HCT116 (cell line): ENCODE data around the gene SFPQ. TPM values are rescaled to one million over a fixed set of nuclear protein-coding genes. Genes with fewer than 3 reads are reported as not detected.

Experiments
- ATAC-seq: fragments of 200-7000 bp; cut with Tn5 transposase; 2 replicates; pipeline ENCODE4 v1.9.1; 2020; ENCODE audit warnings: mild to moderate bottlenecking, moderate library complexity
- BruUV-seq: library from RNA; stranded (reverse); fragments of 400-500 nt; replicated peaks from 2 replicates; lab custom pipeline; 2021; lab: Mats Ljungman, UMichigan
- CTCF ChIA-PET: fragments of 300-600 bp; sonication (Branson Sonifier 250); formaldehyde crosslinking; loops from one replicate; lab custom pipeline; 2021; ENCODE audit warnings: antibody characterized with exemption; lab: Charles Lee
- POLR2A ChIA-PET: fragments of 300-600, 350-600 bp; sonication (Branson Sonifier 250); formaldehyde crosslinking; loops from one replicate; lab custom pipeline; 2021; ENCODE audit warnings: antibody characterized with exemption; lab: Charles Lee
- RAD21 ChIA-PET, 2 experiments: fragments of 300-600 bp; sonication (Branson Sonifier 250); formaldehyde crosslinking; loops; one replicate each; lab custom pipeline; 2023; ENCODE audit warnings: low total read pairs in 2 of 2; ENCODE audit not compliant: uncharacterized antibody in 2 of 2, unreplicated experiment in 2 of 2, low non-redundant PET in 1 of 2; lab: Charles Lee
- DNase-seq: peaks from one replicate; pipeline ENCODE4 v3.0.0-alpha.2; 2010; ENCODE audit warnings: low read depth, low spot score
- H2AFZ ChIP-seq: fragments of 200-600 bp; shearing (Covaris generic), sonication (generic); 2 replicates; pipeline ENCODE4 v1.6.1; 2017; ENCODE audit warnings: low read depth, mixed run types, mixed read lengths, antibody characterized with exemption, low read length; ENCODE audit not compliant: poor library complexity, severe bottlenecking
- H3K27ac ChIP-seq: 2 replicates; pipeline ENCODE4 v1.5.1; 2012; ENCODE audit warnings: low read depth, low read length
- H3K27me3 ChIP-seq: fragments of 200-600 bp; sonication (generic); 2 replicates; pipeline ENCODE4 v1.6.1; 2016; ENCODE audit warnings: mixed run types, low read length, mixed read lengths; ENCODE audit not compliant: insufficient read depth
- H3K36me3 ChIP-seq, 2 experiments: fragments of 200-500 bp in 1 of 2; fragments of 200-600 bp in 1 of 2; sonication (Bioruptor generic) in 1 of 2; sonication (generic) in 1 of 2; 2 replicates each; pipeline versions ENCODE4 v1.5.1 to v1.6.1; 2014 to 2016; ENCODE audit warnings: low read length in 2 of 2, inconsistent platforms in 1 of 2, mixed read lengths in 1 of 2, mixed run types in 1 of 2; ENCODE audit not compliant: insufficient read depth in 2 of 2, control insufficient read depth in 1 of 2
- H3K4me1 ChIP-seq, 2 experiments: fragments of 200-600 bp in 1 of 2; sonication (generic) in 1 of 2; 2 replicates each; pipeline versions ENCODE4 v1.5.1 to v1.6.1; 2012 to 2017; ENCODE audit warnings: low read length in 2 of 2, inconsistent platforms in 1 of 2, mild to moderate bottlenecking in 1 of 2, mixed read lengths in 1 of 2, mixed run types in 1 of 2, moderate library complexity in 1 of 2; ENCODE audit not compliant: insufficient read depth in 2 of 2, control insufficient read depth in 1 of 2
- H3K4me2 ChIP-seq: fragments of 200-600 bp; sonication (generic); 2 replicates; pipeline ENCODE4 v1.6.1; 2017; ENCODE audit warnings: mixed run types, low read length, mixed read lengths
- H3K4me3 ChIP-seq, 2 experiments: fragments of 200-600 bp in 1 of 2; sonication (generic) in 1 of 2; replicated peaks in 1 of 2; 2 replicates each; pipeline ENCODE4 v1.5.1; 2011 to 2016; ENCODE audit warnings: low read length in 2 of 2, control low read depth in 1 of 2, low read depth in 1 of 2, mild to moderate bottlenecking in 1 of 2, mixed read lengths in 1 of 2, mixed run types in 1 of 2
- H3K79me2 ChIP-seq: fragments of 200-600 bp; sonication (generic); 2 replicates; pipeline ENCODE4 v1.6.1; 2017; ENCODE audit warnings: mild to moderate bottlenecking, mixed run types, low read length, moderate library complexity, mixed read lengths; ENCODE audit not compliant: insufficient read depth
- H3K9ac ChIP-seq: fragments of 200-600 bp; sonication (generic); 2 replicates; pipeline ENCODE4 v1.6.1; 2016; ENCODE audit warnings: low read length, mixed read lengths
- H3K9me2 ChIP-seq: fragments of 200-600 bp; sonication (generic), shearing (Covaris generic); 2 replicates; pipeline ENCODE4 v1.6.1; 2017; ENCODE audit warnings: mixed run types, mild to moderate bottlenecking, moderate library complexity; ENCODE audit not compliant: insufficient read depth
- H3K9me3 ChIP-seq, 2 experiments: fragments of 200-500 bp in 1 of 2; fragments of 200-600 bp in 1 of 2; sonication (Bioruptor generic) in 1 of 2; sonication (generic) in 1 of 2; 2 replicates each; pipeline ENCODE4 v1.6.1; 2014 to 2017; ENCODE audit warnings: low read length in 2 of 2, mixed read lengths in 2 of 2, inconsistent platforms in 1 of 2, low read depth in 1 of 2, mild to moderate bottlenecking in 1 of 2, mixed run types in 1 of 2, moderate library complexity in 1 of 2; ENCODE audit not compliant: control insufficient read depth in 1 of 2, insufficient read depth in 1 of 2
- H4K20me1 ChIP-seq: fragments of 200-600 bp; sonication (generic), shearing (Covaris generic); 2 replicates; pipeline ENCODE4 v1.6.1; 2017; ENCODE audit warnings: mixed run types, mild to moderate bottlenecking, moderate library complexity; ENCODE audit not compliant: insufficient read depth
- ATF3 ChIP-seq: IDR thresholded peaks from 2 replicates; pipeline ENCODE4 v1.6.1; 2012
- CEBPB ChIP-seq: IDR thresholded peaks from 2 replicates; pipeline ENCODE4 v1.6.1; 2012; ENCODE audit warnings: low read depth
- EGR1 ChIP-seq: IDR thresholded peaks from 2 replicates; pipeline ENCODE4 v1.6.1; 2012; ENCODE audit warnings: low read depth
- EZH2phosphoT487 ChIP-seq: fragments of 200-600 bp; IDR thresholded peaks from 2 replicates; pipeline ENCODE4 v1.6.1; 2018; ENCODE audit warnings: antibody characterized with exemption, borderline replicate concordance
- JUND ChIP-seq: IDR thresholded peaks from 2 replicates; pipeline ENCODE4 v1.6.1; 2012
- POLR2A ChIP-seq: IDR thresholded peaks from 2 replicates; pipeline ENCODE4 v1.7.0; 2011; ENCODE audit warnings: borderline replicate concordance; ENCODE audit not compliant: insufficient read depth, insufficient read length; ENCODE audit errors: extremely low read depth
- POLR2AphosphoS5 ChIP-seq: IDR thresholded peaks from 2 replicates; pipeline ENCODE4 v1.6.1; 2011; ENCODE audit warnings: mild to moderate bottlenecking, low read depth, low read length, moderate library complexity
- RAD21 ChIP-seq: IDR thresholded peaks from 2 replicates; pipeline ENCODE4 v1.6.1; 2012; ENCODE audit warnings: low read depth, mild to moderate bottlenecking
- SIN3A ChIP-seq: IDR thresholded peaks from 2 replicates; pipeline ENCODE4 v1.6.1; 2012; ENCODE audit warnings: low read depth
- SP1 ChIP-seq: IDR thresholded peaks from 2 replicates; pipeline ENCODE4 v1.6.1; 2012; ENCODE audit warnings: low read depth
- SRF ChIP-seq: IDR thresholded peaks from 2 replicates; pipeline ENCODE4 v1.6.1; 2012; ENCODE audit warnings: low read depth
- TCF7L2 ChIP-seq: IDR thresholded peaks from 2 replicates; pipeline ENCODE4 v1.7.0; 2011; ENCODE audit warnings: borderline replicate concordance, inconsistent platforms; ENCODE audit not compliant: insufficient read depth, insufficient read length; ENCODE audit errors: extremely low read depth
- ZBTB33 ChIP-seq: IDR thresholded peaks from 2 replicates; pipeline ENCODE4 v1.6.1; 2011; ENCODE audit warnings: mild to moderate bottlenecking, low read length, moderate library complexity; ENCODE audit not compliant: insufficient replicate concordance; ENCODE audit errors: extremely low read depth
- intact Hi-C: fragments of 100-400 bp; cut with micrococcal nuclease; formaldehyde crosslinking; loops from 2 replicates; pipeline ENCODE4 v1.10.0; 2022
- total RNA-seq: library from RNA; stranded (reverse); gene quantifications from one replicate; pipeline ENCODE4 v1.2.1, GENCODE V29; 2021; ENCODE audit not compliant: unreplicated experiment

SFPQ gene
- total RNA-seq, 1 experiment from 2014 or later, result 327 TPM

- H3K79me2 ChIP-seq, result peaks cover 69% of the 10 kb centered on the region
- ChIA-PET POLR2A (interaction anchor here (0.6 kb wide), 1 partner anchor 22 kb away, joined by 4 read pairs; no protein-coding TSS in a partner anchor), CTCF (no interaction called here), RAD21 (no interaction called here)
- no peaks in the 10 kb centered on the region for H3K9me3 ChIP-seq
- ATAC-seq (no peak), DNase-seq (no peak)
- intact Hi-C loops, result no loop called here
- H3K4me1 ChIP-seq, result no peaks in the 10 kb centered on the region
- no peak overlapping the region for H3K27ac ChIP-seq
- H3K36me3 ChIP-seq, result peaks cover 72 to 86% of the 10 kb centered on the region in 2 experiments
- H3K4me3 ChIP-seq, result no peak overlapping the region
- TF ChIP-seq SRF, result no peak
- no peak for TF ChIP-seq EZH2phosphoT487
- no peak for TF ChIP-seq ATF3
- no peak overlapping the region for H3K9ac ChIP-seq
- H4K20me1 ChIP-seq, result peaks cover 83% of the 10 kb centered on the region
- no peak overlapping the region for H2AFZ ChIP-seq
- no TSS peak for BruUV-seq
- H3K4me2 ChIP-seq, result no peak overlapping the region
- no peaks in the 10 kb centered on the region for H3K9me2 ChIP-seq
- no peaks in the 10 kb centered on the region for H3K27me3 ChIP-seq
Observed at GRCh38 chr1:35178874-35179380, 14.0 kb downstream of the SFPQ start.

- POLR2A ChIA-PET, result interaction anchor here (0.6 kb wide), 1 partner anchor 21 kb away, joined by 4 read pairs; no protein-coding TSS in a partner anchor
- Histone ChIP-seq H3K36me3 (peaks cover 66 to 79% of the 10 kb centered on the region in 2 experiments), H3K27ac (no peak overlapping the region), H3K27me3 (no peaks in the 10 kb centered on the region), H3K4me2 (no peak overlapping the region), H3K9me3 (no peaks in the 10 kb centered on the region), H3K4me3 (no peak overlapping the region), H4K20me1 (peaks cover 77% of the 10 kb centered on the region), H3K79me2 (peaks cover 63% of the 10 kb centered on the region), H3K9me2 (no peaks in the 10 kb centered on the region), H2AFZ (no peak overlapping the region), H3K4me1 (no peaks in the 10 kb centered on the region), H3K9ac (no peak overlapping the region)
- TF ChIP-seq EZH2phosphoT487 (no peak), SP1 (no peak), POLR2A (no peak), EGR1 (no peak), RAD21 (no peak), ZBTB33 (no peak), CEBPB (no peak), JUND (no peak), TCF7L2 (no peak), ATF3 (no peak), POLR2AphosphoS5 (no peak), SIN3A (no peak)
- BruUV-seq, result no TSS peak
- intact Hi-C loops, result no loop called here
- CTCF ChIA-PET, result no interaction called here
- ATAC-seq, result no peak
- RAD21 ChIA-PET, result no interaction called here
- DNase-seq, result no peak
Observed at GRCh38 chr1:35178295-35178695, 14.7 kb downstream of the SFPQ start.
